ENCODE results near the gene CD209.
A peak's percentile ranks its signal among the peaks of the same experiment; 100 is the strongest.
"Not testable (repeated sequence)": the region's sequence is repeated elsewhere in the genome, so short reads cannot be mapped to it uniquely, and the experiment has no call there.

Gene CD209

GRCh38 chr19:7751157-7751783, 3.9 kb upstream of the CD209 start:
- ATAC-seq (ENCODE audit: low read depth) = no peak
- Histone ChIP-seq H3K9me3 (ENCODE audit: severe bottlenecking) (no peaks in the 10 kb centered on the region), H3K36me3 (ENCODE audit: low read depth) (no peaks in the 10 kb centered on the region), H3K4me1 (ENCODE audit: insufficient read depth, poor library complexity, severe bottlenecking) (no peaks in the 10 kb centered on the region), H3K27ac (ENCODE audit: poor library complexity, severe bottlenecking) (no peak overlapping the region), H3K4me3 (ENCODE audit: severe bottlenecking) (no peak overlapping the region), H3K27me3 (ENCODE audit: insufficient read depth, poor library complexity, severe bottlenecking) (no peaks in the 10 kb centered on the region)
- TF ChIP-seq, protein P1, sequence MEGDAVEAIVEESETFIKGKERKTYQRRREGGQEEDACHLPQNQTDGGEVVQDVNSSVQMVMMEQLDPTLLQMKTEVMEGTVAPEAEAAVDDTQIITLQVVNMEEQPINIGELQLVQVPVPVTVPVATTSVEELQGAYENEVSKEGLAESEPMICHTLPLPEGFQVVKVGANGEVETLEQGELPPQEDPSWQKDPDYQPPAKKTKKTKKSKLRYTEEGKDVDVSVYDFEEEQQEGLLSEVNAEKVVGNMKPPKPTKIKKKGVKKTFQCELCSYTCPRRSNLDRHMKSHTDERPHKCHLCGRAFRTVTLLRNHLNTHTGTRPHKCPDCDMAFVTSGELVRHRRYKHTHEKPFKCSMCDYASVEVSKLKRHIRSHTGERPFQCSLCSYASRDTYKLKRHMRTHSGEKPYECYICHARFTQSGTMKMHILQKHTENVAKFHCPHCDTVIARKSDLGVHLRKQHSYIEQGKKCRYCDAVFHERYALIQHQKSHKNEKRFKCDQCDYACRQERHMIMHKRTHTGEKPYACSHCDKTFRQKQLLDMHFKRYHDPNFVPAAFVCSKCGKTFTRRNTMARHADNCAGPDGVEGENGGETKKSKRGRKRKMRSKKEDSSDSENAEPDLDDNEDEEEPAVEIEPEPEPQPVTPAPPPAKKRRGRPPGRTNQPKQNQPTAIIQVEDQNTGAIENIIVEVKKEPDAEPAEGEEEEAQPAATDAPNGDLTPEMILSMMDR (IDR thresholded peaks at IDR 0.05; ENCODE audit: poor library complexity, severe bottlenecking) = no peak
- no peak for DNase-seq (ENCODE audit: low spot score)

DNA sequence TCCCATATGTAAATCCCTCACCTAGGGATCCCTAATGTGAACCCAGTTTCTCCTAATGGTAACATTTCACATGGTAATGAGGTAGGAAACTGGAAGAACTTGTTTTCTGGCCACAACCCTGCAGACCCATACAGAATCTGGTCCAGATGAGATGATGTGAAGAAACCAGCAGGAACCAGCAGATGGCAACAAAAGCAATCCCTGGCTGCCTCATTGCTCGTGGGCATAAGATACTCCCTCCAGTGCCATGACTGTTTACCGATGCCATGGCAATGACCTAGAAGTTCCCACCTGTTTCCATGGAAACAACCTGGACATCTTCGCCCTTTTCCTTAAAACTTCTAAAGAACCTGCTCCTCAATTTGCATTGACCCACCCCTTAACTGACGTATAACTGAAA, 1.4 kb upstream of the CD209 start:
- H3K4me1 ChIP-seq (ENCODE audit: insufficient read depth, poor library complexity, severe bottlenecking) = no peaks in the 10 kb centered on the region
- no peak overlapping the region for H3K4me3 ChIP-seq (ENCODE audit: severe bottlenecking)
- H3K9me3 ChIP-seq (ENCODE audit: severe bottlenecking) = no peaks in the 10 kb centered on the region
- ATAC-seq (ENCODE audit: low read depth) (0 out of 3 replicates have a peak, but pooled peaks have one; percentile 31), DNase-seq (ENCODE audit: low spot score) (no peak)
- H3K27ac ChIP-seq (ENCODE audit: poor library complexity, severe bottlenecking) = no peak overlapping the region
- H3K36me3 ChIP-seq (ENCODE audit: low read depth) = no peaks in the 10 kb centered on the region
- TF ChIP-seq, protein P1 (IDR thresholded peaks at IDR 0.05; ENCODE audit: poor library complexity, severe bottlenecking) = peak; percentile 36
- H3K27me3 ChIP-seq (ENCODE audit: insufficient read depth, poor library complexity, severe bottlenecking) = no peaks in the 10 kb centered on the region

DNA sequence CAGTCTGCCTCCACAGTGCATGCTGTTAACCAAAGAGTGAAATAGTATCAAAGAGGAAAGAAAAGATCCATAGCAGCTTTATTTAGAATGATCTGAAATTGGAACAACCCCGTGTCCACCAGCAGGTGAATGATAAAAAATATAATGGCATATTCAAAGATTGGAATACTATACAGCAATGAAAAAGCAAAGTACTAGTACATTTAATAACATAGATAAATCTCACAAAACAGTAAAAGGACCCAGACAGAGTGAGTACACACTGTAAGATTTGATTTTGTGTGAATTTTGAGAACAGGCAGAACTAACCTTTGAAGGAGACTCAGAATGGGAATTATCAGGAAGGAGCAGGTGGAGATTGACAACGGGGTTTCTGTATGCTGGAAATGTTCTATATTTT, 837 bp upstream of the CD209 start:
- ATAC-seq (ENCODE audit: low read depth) (no peak), DNase-seq (ENCODE audit: low spot score) (no peak)
- Histone ChIP-seq H3K9me3 (ENCODE audit: severe bottlenecking) (no peaks in the 10 kb centered on the region), H3K4me3 (ENCODE audit: severe bottlenecking) (no peak overlapping the region), H3K27me3 (ENCODE audit: insufficient read depth, poor library complexity, severe bottlenecking) (no peaks in the 10 kb centered on the region), H3K4me1 (ENCODE audit: insufficient read depth, poor library complexity, severe bottlenecking) (no peaks in the 10 kb centered on the region), H3K36me3 (ENCODE audit: low read depth) (no peaks in the 10 kb centered on the region), H3K27ac (ENCODE audit: poor library complexity, severe bottlenecking) (no peak overlapping the region)
- TF ChIP-seq, protein P1 (IDR thresholded peaks at IDR 0.05; ENCODE audit: poor library complexity, severe bottlenecking) = no peak

GRCh38 chr19:7746306-7746705, 1.0 kb downstream of the CD209 start:
- H3K4me3 ChIP-seq (ENCODE audit: severe bottlenecking); H3K36me3 ChIP-seq (ENCODE audit: low read depth); H3K9me3 ChIP-seq (ENCODE audit: severe bottlenecking); ATAC-seq (ENCODE audit: low read depth); DNase-seq (ENCODE audit: low spot score); H3K27ac ChIP-seq (ENCODE audit: poor library complexity, severe bottlenecking); H3K4me1 ChIP-seq (ENCODE audit: insufficient read depth, poor library complexity, severe bottlenecking); H3K27me3 ChIP-seq (ENCODE audit: insufficient read depth, poor library complexity, severe bottlenecking): not testable (repeated sequence)

DNA sequence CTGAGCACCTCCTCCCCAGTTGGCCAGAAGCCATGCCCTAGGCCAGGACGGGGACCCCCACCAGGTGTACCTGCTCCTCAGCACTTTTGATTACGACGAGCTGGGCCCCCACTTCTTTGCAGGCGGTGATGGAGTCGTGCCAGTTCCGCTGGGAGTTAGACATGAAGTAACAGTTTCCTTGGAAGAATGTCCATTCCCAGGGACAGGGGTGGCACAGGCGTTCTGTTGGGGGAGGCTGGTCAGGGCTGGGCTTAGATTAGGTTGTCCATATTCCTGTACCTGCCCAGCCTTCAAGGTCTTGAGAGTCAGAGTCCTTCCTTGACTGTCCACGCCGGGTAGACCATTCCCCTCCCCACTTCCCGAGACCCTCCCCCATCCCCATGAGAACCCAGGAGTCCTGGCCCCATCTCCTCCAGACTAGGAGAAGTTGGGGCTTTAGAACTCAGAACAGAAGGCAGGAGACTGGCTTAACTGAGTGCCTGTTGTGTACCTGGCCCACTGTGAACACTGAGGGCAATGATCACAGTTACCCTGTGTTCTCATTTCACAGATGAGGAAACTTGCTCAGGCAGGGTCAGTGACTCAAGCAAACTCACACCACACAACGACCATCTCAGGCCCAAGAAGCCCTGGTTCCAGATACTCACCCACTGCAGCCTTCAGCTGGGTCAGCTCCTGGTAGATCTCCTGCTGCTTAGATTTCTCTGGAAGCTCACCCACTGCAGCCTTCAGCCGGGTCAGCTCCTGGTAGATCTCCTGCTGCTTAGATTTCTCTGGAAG, 2.3 kb downstream of the CD209 start:
- H3K9me3 ChIP-seq (ENCODE audit: severe bottlenecking) = no peaks in the 10 kb centered on the region
- no peak overlapping the region for H3K4me3 ChIP-seq (ENCODE audit: severe bottlenecking)
- ATAC-seq (ENCODE audit: low read depth) = no peak
- DNase-seq (ENCODE audit: low spot score) = no peak
- no peaks in the 10 kb centered on the region for H3K36me3 ChIP-seq (ENCODE audit: low read depth)
- H3K27ac ChIP-seq (ENCODE audit: poor library complexity, severe bottlenecking) = no peak overlapping the region
- no peaks in the 10 kb centered on the region for H3K27me3 ChIP-seq (ENCODE audit: insufficient read depth, poor library complexity, severe bottlenecking)
- TF ChIP-seq, protein P1 (IDR thresholded peaks at IDR 0.05; ENCODE audit: poor library complexity, severe bottlenecking) = no peak
- H3K4me1 ChIP-seq (ENCODE audit: insufficient read depth, poor library complexity, severe bottlenecking) = no peaks in the 10 kb centered on the region
